Dendritic cell treated with granulocyte-macrophage colony-stimulating factor and Interleukin-4, amounts not matched to agents 40 ng/mL and 50 ng/mL, for 4 days (primary cell): ENCODE results near the gene TWIST2.

ENCODE experiments used
- H3K27ac Mint-ChIP-seq: one replicate; pipeline ENCODE4 v1.8.0; 2022; ENCODE audit warnings: mild to moderate bottlenecking, mixed read lengths
- H3K27me3 Mint-ChIP-seq: one replicate; pipeline ENCODE4 v1.8.0; 2022; ENCODE audit warnings: mild to moderate bottlenecking, mixed read lengths
- H3K36me3 Mint-ChIP-seq: one replicate; pipeline ENCODE4 v1.8.0; 2022; ENCODE audit warnings: low read depth, mixed read lengths
- H3K4me1 Mint-ChIP-seq: one replicate; pipeline ENCODE4 v1.8.0; 2022; ENCODE audit warnings: low read depth, mixed read lengths
- H3K4me3 Mint-ChIP-seq: one replicate; pipeline ENCODE4 v1.8.0; 2022; ENCODE audit warnings: mild to moderate bottlenecking, moderate library complexity, mixed read lengths
- H3K9me3 Mint-ChIP-seq: one replicate; pipeline ENCODE4 v1.8.0; 2022; ENCODE audit warnings: mixed read lengths
- intact Hi-C: fragments of 100-400 bp; cut with micrococcal nuclease; formaldehyde crosslinking; loops from one replicate; pipeline ENCODE4 v1.15.0; 2022

The TWIST2 gene

GRCh38 chr2:238866656-238867277, 18.9 kb downstream of the TWIST2 start:
- H3K9me3 Mint-ChIP-seq = no peaks in the 10 kb centered on the region
- no peaks in the 10 kb centered on the region for H3K36me3 Mint-ChIP-seq
- intact Hi-C loops = no loop called here
- no peaks in the 10 kb centered on the region for H3K4me1 Mint-ChIP-seq
- H3K4me3 Mint-ChIP-seq = no peak overlapping the region
- H3K27ac Mint-ChIP-seq = no peak overlapping the region
- peaks cover 20% of the 10 kb centered on the region for H3K27me3 Mint-ChIP-seq

GRCh38 chr2:238868067-238868524, 20.2 kb downstream of the TWIST2 start:
- H3K9me3 Mint-ChIP-seq = no peaks in the 10 kb centered on the region
- no peaks in the 10 kb centered on the region for H3K4me1 Mint-ChIP-seq
- H3K27me3 Mint-ChIP-seq = peaks cover 20% of the 10 kb centered on the region
- intact Hi-C loops = no loop called here
- no peak overlapping the region for H3K27ac Mint-ChIP-seq
- no peaks in the 10 kb centered on the region for H3K36me3 Mint-ChIP-seq
- H3K4me3 Mint-ChIP-seq = no peak overlapping the region

DNA sequence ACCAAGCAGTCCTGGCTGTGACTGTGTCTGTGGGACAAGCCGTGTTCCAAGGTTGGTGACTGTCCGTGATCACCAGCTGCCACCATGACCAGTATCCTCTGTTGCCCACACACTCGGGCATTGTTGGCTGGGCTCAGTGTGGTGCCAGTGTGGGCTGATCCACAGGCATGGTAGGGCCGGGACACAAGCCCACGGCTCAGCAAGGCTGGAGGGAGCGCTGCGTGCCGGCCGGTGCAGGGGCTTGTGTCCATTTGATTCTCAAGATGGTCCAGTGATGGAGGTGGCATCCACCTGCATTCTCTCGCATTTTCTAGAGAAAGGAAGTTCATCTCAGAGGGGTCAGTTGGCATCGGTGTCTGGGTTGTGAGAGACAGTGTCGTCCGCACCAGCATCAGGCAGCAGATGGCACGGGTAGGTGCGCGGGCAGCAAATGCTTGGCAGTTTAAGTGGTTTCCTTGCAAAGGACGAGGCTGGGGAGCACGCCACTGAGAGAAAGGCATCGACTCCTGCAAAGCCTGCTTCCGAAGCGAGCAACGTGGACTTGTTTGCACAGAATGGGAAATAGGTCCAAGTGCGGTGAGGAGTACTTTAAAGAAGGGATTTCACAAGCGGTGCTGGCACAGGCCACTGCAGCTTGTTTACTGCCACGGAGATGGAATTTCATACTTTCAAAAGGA, 20.9 kb downstream of the TWIST2 start:
- Mint-ChIP-seq H3K4me3 (no peak overlapping the region), H3K27ac (no peak overlapping the region), H3K27me3 (peaks cover 21% of the 10 kb centered on the region), H3K9me3 (no peaks in the 10 kb centered on the region), H3K4me1 (no peaks in the 10 kb centered on the region), H3K36me3 (no peaks in the 10 kb centered on the region)
- intact Hi-C loops = no loop called here

- Mint-ChIP-seq H3K27me3 (peaks cover 15% of the 10 kb centered on the region), H3K4me1 (no peaks in the 10 kb centered on the region), H3K9me3 (no peaks in the 10 kb centered on the region), H3K36me3 (no peaks in the 10 kb centered on the region), H3K4me3 (no peak overlapping the region), H3K27ac (no peak overlapping the region)
- intact Hi-C loops = no loop called here
These were observed 21.6 kb downstream of the TWIST2 start for GRCh38 chr2:238869293-238870124.

DNA sequence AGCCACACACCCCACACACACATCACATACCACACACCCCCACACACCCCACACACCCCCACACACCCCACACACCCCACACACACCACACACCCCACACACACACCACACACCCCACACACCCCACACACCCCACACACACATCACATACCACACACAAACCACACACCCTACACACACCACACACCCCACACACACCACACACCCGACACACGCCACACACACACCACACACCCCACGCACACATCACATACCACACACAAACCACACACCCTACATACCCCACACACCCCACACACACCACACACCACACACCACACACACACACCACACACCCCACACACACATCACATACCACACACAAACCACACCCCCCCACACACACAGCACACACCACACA, 22.4 kb downstream of the TWIST2 start:
- H3K36me3 Mint-ChIP-seq = no peaks in the 10 kb centered on the region
- H3K4me3 Mint-ChIP-seq = no peak overlapping the region
- peaks cover 18% of the 10 kb centered on the region for H3K27me3 Mint-ChIP-seq
- H3K4me1 Mint-ChIP-seq = no peaks in the 10 kb centered on the region
- intact Hi-C loops = no loop called here
- no peak overlapping the region for H3K27ac Mint-ChIP-seq
- no peaks in the 10 kb centered on the region for H3K9me3 Mint-ChIP-seq

DNA sequence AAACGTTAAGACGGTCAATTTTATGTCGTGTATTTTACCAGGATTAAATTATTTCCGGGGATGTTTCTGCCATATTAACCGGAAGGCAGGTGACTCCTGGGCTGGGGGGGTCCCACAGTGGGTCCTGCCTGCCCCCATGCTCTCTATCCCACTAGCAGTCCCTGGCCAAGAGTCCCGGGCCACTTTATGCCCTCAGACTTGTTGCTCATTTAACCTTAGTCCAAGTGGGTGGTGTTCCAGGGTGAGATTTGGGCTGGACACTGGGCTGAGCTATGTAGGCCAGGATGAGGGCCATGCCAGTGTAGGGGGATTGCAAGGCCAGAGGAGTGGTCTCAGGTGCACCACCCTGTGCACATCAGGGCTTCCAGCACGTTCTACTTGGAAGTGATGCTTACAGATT, 24.1 kb downstream of the TWIST2 start:
- Mint-ChIP-seq H3K27ac (no peak overlapping the region), H3K9me3 (no peaks in the 10 kb centered on the region), H3K27me3 (peaks cover 16% of the 10 kb centered on the region), H3K4me3 (no peak overlapping the region), H3K36me3 (no peaks in the 10 kb centered on the region), H3K4me1 (no peaks in the 10 kb centered on the region)
- intact Hi-C loops = no loop called here

- no peaks in the 10 kb centered on the region for H3K36me3 Mint-ChIP-seq
These were observed 24.9 kb downstream of the TWIST2 start for GRCh38 chr2:238872628-238873380.

GRCh38 chr2:238873381-238873801, 25.5 kb downstream of the TWIST2 start:
- Mint-ChIP-seq H3K36me3 (no peaks in the 10 kb centered on the region), H3K4me3 (no peak overlapping the region), H3K27me3 (peaks cover 13% of the 10 kb centered on the region), H3K27ac (no peak overlapping the region), H3K9me3 (no peaks in the 10 kb centered on the region), H3K4me1 (no peaks in the 10 kb centered on the region)
- intact Hi-C loops = no loop called here

More at GRCh38 chr2:238872628-238873380, 24.9 kb downstream of the TWIST2 start:
- no peak overlapping the region for H3K27ac Mint-ChIP-seq
- no peaks in the 10 kb centered on the region for H3K9me3 Mint-ChIP-seq
- peaks cover 13% of the 10 kb centered on the region for H3K27me3 Mint-ChIP-seq
- intact Hi-C loops = no loop called here
- no peak overlapping the region for H3K4me3 Mint-ChIP-seq
- H3K4me1 Mint-ChIP-seq = no peaks in the 10 kb centered on the region

GRCh38 chr2:238873841-238874240, 26.0 kb downstream of the TWIST2 start:
- Mint-ChIP-seq H3K36me3 (no peaks in the 10 kb centered on the region), H3K4me3 (no peak overlapping the region), H3K27me3 (peaks cover 13% of the 10 kb centered on the region), H3K9me3 (no peaks in the 10 kb centered on the region), H3K4me1 (no peaks in the 10 kb centered on the region), H3K27ac (no peak overlapping the region)
- intact Hi-C loops = no loop called here

- intact Hi-C loops = no loop called here
- Mint-ChIP-seq H3K9me3 (no peaks in the 10 kb centered on the region), H3K27ac (no peak overlapping the region), H3K4me1 (no peaks in the 10 kb centered on the region), H3K36me3 (no peaks in the 10 kb centered on the region), H3K27me3 (peaks cover 13% of the 10 kb centered on the region), H3K4me3 (no peak overlapping the region)
These were observed 26.6 kb downstream of the TWIST2 start for GRCh38 chr2:238874330-238875050.

DNA sequence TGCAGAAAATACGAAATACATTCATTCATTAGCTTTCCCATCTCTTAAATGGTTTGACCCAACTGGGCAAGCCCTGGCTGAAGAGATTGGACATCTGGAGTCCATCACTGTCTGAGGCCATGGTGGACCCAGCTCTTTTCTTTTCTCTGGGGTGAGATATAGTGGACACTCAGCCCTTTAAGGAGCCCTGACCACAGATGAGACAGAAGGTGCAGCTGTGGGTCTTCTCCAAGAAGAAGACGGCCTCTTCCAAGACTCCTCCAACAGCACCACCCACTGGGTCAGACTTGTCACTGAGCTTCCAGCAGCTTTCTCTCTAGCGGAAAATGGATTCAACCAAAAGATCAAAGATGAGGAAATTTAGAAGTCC, 27.2 kb downstream of the TWIST2 start:
- Mint-ChIP-seq H3K27me3 (peaks cover 12% of the 10 kb centered on the region), H3K4me1 (no peaks in the 10 kb centered on the region), H3K4me3 (no peak overlapping the region), H3K36me3 (no peaks in the 10 kb centered on the region), H3K9me3 (no peaks in the 10 kb centered on the region), H3K27ac (no peak overlapping the region)
- intact Hi-C loops = no loop called here

GRCh38 chr2:238875471-238876231, 27.8 kb downstream of the TWIST2 start:
- no peak overlapping the region for H3K4me3 Mint-ChIP-seq
- no peak overlapping the region for H3K27ac Mint-ChIP-seq
- H3K4me1 Mint-ChIP-seq = no peaks in the 10 kb centered on the region
- peaks cover 12% of the 10 kb centered on the region for H3K27me3 Mint-ChIP-seq
- intact Hi-C loops = no loop called here
- H3K9me3 Mint-ChIP-seq = no peaks in the 10 kb centered on the region
- H3K36me3 Mint-ChIP-seq = no peaks in the 10 kb centered on the region

GRCh38 chr2:238876232-238876630, 28.3 kb downstream of the TWIST2 start:
- H3K4me3 Mint-ChIP-seq = no peak overlapping the region
- H3K4me1 Mint-ChIP-seq = no peaks in the 10 kb centered on the region
- peaks cover 12% of the 10 kb centered on the region for H3K27me3 Mint-ChIP-seq
- no peaks in the 10 kb centered on the region for H3K36me3 Mint-ChIP-seq
- H3K27ac Mint-ChIP-seq = no peak overlapping the region
- H3K9me3 Mint-ChIP-seq = no peaks in the 10 kb centered on the region
- intact Hi-C loops = no loop called here
